ENCODE measurements around the gene CAMSAP2.

DNA sequence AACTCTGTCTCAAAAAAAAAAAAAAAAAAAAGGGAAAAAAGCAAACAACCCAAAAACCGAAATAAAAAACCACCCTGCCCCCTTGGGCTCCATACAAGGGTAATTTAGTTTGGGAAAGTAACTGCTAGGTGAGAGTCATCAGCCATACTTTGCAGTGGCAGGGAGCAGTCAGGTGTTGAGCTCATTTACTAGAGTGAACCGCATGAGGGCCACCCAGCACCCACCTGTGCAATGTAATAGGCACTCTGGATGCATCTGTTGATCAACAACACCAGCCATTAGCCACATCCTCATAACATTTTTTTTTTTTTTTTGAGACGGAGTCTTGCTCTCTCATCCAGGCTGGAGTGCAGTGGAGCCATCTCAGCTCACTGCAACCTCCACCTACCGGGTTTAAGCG is 165.1 kb downstream of the CAMSAP2 start:
- no peak for TF ChIP-seq TAF1 (IDR thresholded peaks at IDR 0.05; ENCODE audit: low read depth)
- no peak for TF ChIP-seq YY1 (IDR thresholded peaks at IDR 0.05; ENCODE audit: low read depth)

All from Ishikawa (cell line).